Glutamatergic neuron (in vitro differentiated cells): ENCODE results near the gene KCNJ6. TPM values are rescaled to one million over a fixed set of nuclear protein-coding genes. Genes with fewer than 3 reads are reported as not detected.

Experiments
- DNase-seq: peaks from one replicate; pipeline ENCODE4 v3.0.0; 2022
- H3K27ac Mint-ChIP-seq: one replicate; pipeline ENCODE4 v1.8.0; 2020; ENCODE audit warnings: mild to moderate bottlenecking, mixed read lengths, inconsistent platforms; ENCODE audit not compliant: unreplicated experiment
- H3K27me3 Mint-ChIP-seq: one replicate; pipeline ENCODE4 v1.8.0; 2020; ENCODE audit warnings: mild to moderate bottlenecking, moderate library complexity, mixed read lengths, inconsistent platforms; ENCODE audit not compliant: unreplicated experiment
- H3K36me3 Mint-ChIP-seq: one replicate; pipeline ENCODE4 v1.8.0; 2020; ENCODE audit warnings: mild to moderate bottlenecking, mixed read lengths, inconsistent platforms; ENCODE audit not compliant: unreplicated experiment
- H3K4me1 Mint-ChIP-seq: one replicate; pipeline ENCODE4 v1.8.0; 2020; ENCODE audit warnings: mild to moderate bottlenecking, low read depth, mixed read lengths, inconsistent platforms; ENCODE audit not compliant: unreplicated experiment
- H3K4me3 Mint-ChIP-seq: one replicate; pipeline ENCODE4 v1.8.0; 2020; ENCODE audit warnings: mild to moderate bottlenecking, mixed read lengths, inconsistent platforms; ENCODE audit not compliant: unreplicated experiment
- H3K9me3 Mint-ChIP-seq: one replicate; pipeline ENCODE4 v1.8.0; 2020; ENCODE audit warnings: mild to moderate bottlenecking, moderate library complexity, mixed read lengths, inconsistent platforms; ENCODE audit not compliant: unreplicated experiment
- CTCF ChIP-seq: fragments of 200-600 bp; sonication (generic); IDR thresholded peaks from one replicate; pipeline ENCODE4 v1.5.0; 2021; ENCODE audit not compliant: partially characterized antibody, unreplicated experiment
- total RNA-seq: library from RNA; stranded (reverse); fragmentation: NEBNext Ultra II Directional; extraction: Animal tissue kit (Norgen Biotek cat#: 25700); gene quantifications from one replicate; pipeline ENCODE4 v1.2.1, GENCODE V29; 2021; ENCODE audit not compliant: unreplicated experiment

The KCNJ6 gene
- total RNA-seq, 1 donor from 2014 or later: 80.5 TPM

GRCh38 chr21:37865156-37865555 lies 51.1 kb downstream of the KCNJ6 start:
- peaks cover 7% of the 10 kb centered on the region for H3K9me3 Mint-ChIP-seq
- peaks cover 2% of the 10 kb centered on the region for H3K27me3 Mint-ChIP-seq

GRCh38 chr21:37863842-37864241 lies 52.4 kb downstream of the KCNJ6 start:
- H3K9me3 Mint-ChIP-seq: peaks cover 4% of the 10 kb centered on the region
- H3K27ac Mint-ChIP-seq: no peak overlapping the region
- DNase-seq: no peak
- TF ChIP-seq CTCF: no peak
- peaks cover 4% of the 10 kb centered on the region for H3K27me3 Mint-ChIP-seq
- peaks cover 13% of the 10 kb centered on the region for H3K36me3 Mint-ChIP-seq
- H3K4me1 Mint-ChIP-seq: peaks cover 52% of the 10 kb centered on the region
- H3K4me3 Mint-ChIP-seq: no peak overlapping the region

More at GRCh38 chr21:37865156-37865555, 51.1 kb downstream of the KCNJ6 start:
- TF ChIP-seq CTCF: no peak
- Mint-ChIP-seq H3K4me3 (peak overlapping the region; percentile 6), H3K36me3 (peaks cover 13% of the 10 kb centered on the region), H3K4me1 (peaks cover 58% of the 10 kb centered on the region), H3K27ac (peak overlapping the region; percentile 67)
- no peak for DNase-seq

- no peak for DNase-seq
- Mint-ChIP-seq H3K4me1 (peaks cover 48% of the 10 kb centered on the region), H3K9me3 (peaks cover 3% of the 10 kb centered on the region), H3K27ac (peak overlapping the region; percentile 60), H3K27me3 (peaks cover 4% of the 10 kb centered on the region), H3K36me3 (peaks cover 18% of the 10 kb centered on the region), H3K4me3 (peak overlapping the region; percentile 8)
- TF ChIP-seq CTCF: no peak
These were observed 53.7 kb downstream of the KCNJ6 start for GRCh38 chr21:37862536-37862935.

GRCh38 chr21:37861561-37861960 lies 54.7 kb downstream of the KCNJ6 start:
- TF ChIP-seq CTCF: no peak
- Mint-ChIP-seq H3K4me3 (no peak overlapping the region), H3K4me1 (peaks cover 53% of the 10 kb centered on the region), H3K36me3 (peaks cover 18% of the 10 kb centered on the region), H3K27me3 (peaks cover 4% of the 10 kb centered on the region), H3K27ac (no peak overlapping the region), H3K9me3 (peaks cover 2% of the 10 kb centered on the region)
- no peak for DNase-seq

GRCh38 chr21:37860416-37860815 lies 55.8 kb downstream of the KCNJ6 start:
- H3K27me3 Mint-ChIP-seq: peaks cover 11% of the 10 kb centered on the region
- H3K27ac Mint-ChIP-seq: peak overlapping the region; percentile 19
- peaks cover 52% of the 10 kb centered on the region for H3K4me1 Mint-ChIP-seq
- no peak for TF ChIP-seq CTCF
- DNase-seq: no peak
- peaks cover 18% of the 10 kb centered on the region for H3K36me3 Mint-ChIP-seq
- H3K9me3 Mint-ChIP-seq: peaks cover 11% of the 10 kb centered on the region
- no peak overlapping the region for H3K4me3 Mint-ChIP-seq
